K562 (cell line): ENCODE results near the gene RUVBL2. TPM values are rescaled to one million over a fixed set of nuclear protein-coding genes. Genes with fewer than 3 reads are reported as not detected.

Experiments
- CCAR2 ChIP-seq: fragments of 200-400 bp; formaldehyde crosslinking; IDR thresholded peaks from 2 replicates; pipeline ENCODE4 v1.6.1; 2017; ENCODE audit warnings: mild to moderate bottlenecking, low read depth, low read length
- CHD1 ChIP-seq: fragments of 200-600 bp; sonication (generic); IDR thresholded peaks from one replicate; pipeline ENCODE4 v1.6.1; 2012; ENCODE audit warnings: mild to moderate bottlenecking, moderate library complexity, low read length, inconsistent platforms
- DNMT1 ChIP-seq: fragments of 450-650 bp; IDR thresholded peaks from 2 replicates; pipeline ENCODE4 v1.6.1; 2016; ENCODE audit warnings: antibody characterized with exemption, mild to moderate bottlenecking
- GABPB2 ChIP-seq: fragments of 250-450 bp; sonication (Bioruptor Pico); conservative IDR thresholded peaks from 2 replicates; pipeline ENCODE4 v1.5.1; 2021; ENCODE audit warnings: mild to moderate bottlenecking
- GTF2F1 ChIP-seq: IDR thresholded peaks from 2 replicates; pipeline ENCODE4 v1.6.1; 2011; ENCODE audit warnings: low read depth, low read length, improper control_type of control experiment
- HMG20B ChIP-seq: fragments of 250-450 bp; sonication (Bioruptor Pico); IDR thresholded peaks from 2 replicates; pipeline ENCODE4 v1.5.0; 2021; ENCODE audit warnings: mild to moderate bottlenecking
- HNRNPK ChIP-seq: fragments of 200-400 bp; formaldehyde crosslinking; IDR thresholded peaks from one replicate; pipeline ENCODE4 v1.6.1; 2018; ENCODE audit warnings: mild to moderate bottlenecking, low read depth, low read length; ENCODE audit not compliant: poor library complexity, severe bottlenecking
- SAP30 ChIP-seq: fragments of 200-600 bp; sonication (generic); IDR thresholded peaks from 2 replicates; pipeline ENCODE4 v1.6.1; 2012; ENCODE audit warnings: borderline replicate concordance, low read depth, mild to moderate bottlenecking, moderate library complexity, low read length, control low read depth, inconsistent platforms; ENCODE audit not compliant: insufficient read depth, poor library complexity, severe bottlenecking
- ZNF212 ChIP-seq: fragments of 450-650 bp; formaldehyde crosslinking; IDR thresholded peaks from 2 replicates; pipeline ENCODE4 v1.4.0; 2020; ENCODE audit warnings: mild to moderate bottlenecking
- ZNF57 ChIP-seq: fragments of 450-650 bp; formaldehyde crosslinking; IDR thresholded peaks from 2 replicates; pipeline ENCODE4 v1.4.0; 2020; ENCODE audit warnings: mild to moderate bottlenecking, moderate library complexity
- polyA plus RNA-seq, 8 experiments: library from polyadenylated mRNA; depleted of rRNA in 4 of 8; stranded (reverse) in 5 of 8; unstranded in 3 of 8; fragments of >200 nt; fragmentation: Nextera tagmentation in 2 of 8; fragmentation: Illumina TruSeq in 1 of 8; extraction: Ambion mirVana in 2 of 8; extraction: Trizol in 1 of 8; gene quantifications; 2 replicates each; pipeline versions ENCODE4 v1.2.1 to v1.2.3, GENCODE V29; 2011 to 2014; ENCODE audit warnings: inconsistent platforms in 1 of 8, missing spikeins in 1 of 8
- total RNA-seq, 7 experiments: library from RNA; depleted of rRNA in 6 of 7; stranded (reverse); fragments of >200 nt in 6 of 7; fragmentation: Illumina TruSeq in 2 of 7; extraction: Trizol in 2 of 7; gene quantifications; 2 replicates each; pipeline versions ENCODE4 v1.2.1 to v1.2.3, GENCODE V29; 2011 to 2021; ENCODE audit warnings: low replicate concordance in 1 of 7
- TF ChIP-seq, protein P1 (sequence below): fragments of 250-450 bp; sonication (Bioruptor Pico); IDR thresholded peaks from 2 replicates; pipeline ENCODE4 v1.6.1; 2021; ENCODE audit warnings: mild to moderate bottlenecking
- TF ChIP-seq, protein P2 (sequence below): sonication (generic); formaldehyde crosslinking; IDR thresholded peaks from 2 replicates; pipeline ENCODE4 v1.9.0; 2022; ENCODE audit warnings: mild to moderate bottlenecking, missing genetic modification reagents
- TF ChIP-seq, protein P3 (sequence below): sonication (generic); formaldehyde crosslinking; IDR thresholded peaks from 2 replicates; pipeline ENCODE4 v1.8.0; 2022; ENCODE audit warnings: missing genetic modification reagents, mild to moderate bottlenecking, moderate library complexity, borderline replicate concordance
- TF ChIP-seq, protein P4 (sequence below): fragments of 450-650 bp; IDR thresholded peaks from 2 replicates; pipeline ENCODE4 v1.6.1; 2016; ENCODE audit warnings: low read depth

RUVBL2 gene
- total and polyA plus RNA-seq, 9 of the 15 experiments (the other 6 are each of a cell fraction or from before 2014, with no cell fraction given), result 71.4 to 453 (median 237) TPM

DNA sequence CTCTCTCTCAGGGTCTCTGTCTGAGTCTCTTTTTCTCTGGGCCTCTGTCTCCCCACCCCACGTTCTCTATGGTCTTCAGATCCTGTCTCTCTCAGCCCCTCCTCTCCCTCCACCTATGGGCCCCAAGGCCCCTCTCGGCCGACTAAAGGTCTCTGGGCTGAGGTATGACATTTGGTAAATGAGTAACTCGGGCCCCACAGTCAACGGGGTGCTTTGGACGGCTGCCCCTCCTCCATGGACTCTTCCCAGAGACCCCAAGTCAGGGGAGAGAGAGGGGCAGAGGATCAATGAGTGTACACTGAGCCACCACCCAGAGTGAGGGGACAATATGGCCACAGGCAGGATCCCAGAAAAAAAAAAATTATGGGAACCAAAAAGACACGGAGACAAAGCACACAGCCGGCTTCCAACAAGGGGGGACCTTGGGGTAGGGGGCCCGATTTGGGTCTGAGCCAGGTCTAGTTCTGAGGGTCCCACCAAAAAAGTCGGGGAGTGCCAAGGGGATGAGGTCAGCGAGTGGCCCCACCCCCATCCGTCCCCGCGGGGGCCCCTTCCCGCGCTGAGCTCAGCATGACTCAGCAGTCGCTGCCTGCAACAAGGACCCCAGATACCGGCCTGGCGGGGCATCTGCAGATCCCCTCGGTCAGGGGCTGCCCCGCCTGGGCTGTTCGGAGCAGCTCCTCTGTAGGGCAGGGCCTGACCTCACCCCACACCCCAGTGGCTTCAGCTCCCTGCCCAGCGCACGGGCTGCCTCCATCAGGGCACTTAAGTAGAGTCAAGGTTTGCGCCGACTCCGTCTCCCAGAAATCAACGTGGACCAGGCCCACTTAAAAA, 30.1 kb upstream of the RUVBL2 start (continued):
- TF ChIP-seq, protein P1, sequence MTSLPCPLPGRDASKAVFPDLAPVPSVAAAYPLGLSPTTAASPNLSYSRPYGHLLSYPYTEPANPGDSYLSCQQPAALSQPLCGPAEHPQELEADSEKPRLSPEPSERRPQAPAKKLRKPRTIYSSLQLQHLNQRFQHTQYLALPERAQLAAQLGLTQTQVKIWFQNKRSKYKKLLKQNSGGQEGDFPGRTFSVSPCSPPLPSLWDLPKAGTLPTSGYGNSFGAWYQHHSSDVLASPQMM (CRISPR knock-in tag), result no peak
- TF ChIP-seq, protein P2, sequence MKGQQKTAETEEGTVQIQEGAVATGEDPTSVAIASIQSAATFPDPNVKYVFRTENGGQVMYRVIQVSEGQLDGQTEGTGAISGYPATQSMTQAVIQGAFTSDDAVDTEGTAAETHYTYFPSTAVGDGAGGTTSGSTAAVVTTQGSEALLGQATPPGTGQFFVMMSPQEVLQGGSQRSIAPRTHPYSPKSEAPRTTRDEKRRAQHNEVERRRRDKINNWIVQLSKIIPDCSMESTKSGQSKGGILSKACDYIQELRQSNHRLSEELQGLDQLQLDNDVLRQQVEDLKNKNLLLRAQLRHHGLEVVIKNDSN (CRISPR knock-in tag), result no peak; the same call in 1 of the 2 replicates
- 0 out of 2 replicates have a peak, but pooled peaks have one; percentile 94 for TF ChIP-seq CCAR2
- TF ChIP-seq ZNF57 (CRISPR knock-in tag), result no peak
- peak; percentile 75; the same call in 1 of the 2 replicates for TF ChIP-seq GTF2F1
- TF ChIP-seq GABPB2 (CRISPR knock-in tag), result no peak
- TF ChIP-seq, protein P3, sequence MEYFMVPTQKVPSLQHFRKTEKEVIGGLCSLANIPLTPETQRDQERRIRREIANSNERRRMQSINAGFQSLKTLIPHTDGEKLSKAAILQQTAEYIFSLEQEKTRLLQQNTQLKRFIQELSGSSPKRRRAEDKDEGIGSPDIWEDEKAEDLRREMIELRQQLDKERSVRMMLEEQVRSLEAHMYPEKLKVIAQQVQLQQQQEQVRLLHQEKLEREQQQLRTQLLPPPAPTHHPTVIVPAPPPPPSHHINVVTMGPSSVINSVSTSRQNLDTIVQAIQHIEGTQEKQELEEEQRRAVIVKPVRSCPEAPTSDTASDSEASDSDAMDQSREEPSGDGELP (CRISPR knock-in tag), result peak; percentile 77
- no peak for TF ChIP-seq SAP30
- no peak for TF ChIP-seq HMG20B (CRISPR knock-in tag)
- no peak for TF ChIP-seq CHD1
- TF ChIP-seq DNMT1, result no peak; the same call in 1 of the 2 replicates
- 0 out of 2 replicates have a peak, but pooled peaks have one; percentile 53 for TF ChIP-seq ZNF212
- TF ChIP-seq, protein P4, sequence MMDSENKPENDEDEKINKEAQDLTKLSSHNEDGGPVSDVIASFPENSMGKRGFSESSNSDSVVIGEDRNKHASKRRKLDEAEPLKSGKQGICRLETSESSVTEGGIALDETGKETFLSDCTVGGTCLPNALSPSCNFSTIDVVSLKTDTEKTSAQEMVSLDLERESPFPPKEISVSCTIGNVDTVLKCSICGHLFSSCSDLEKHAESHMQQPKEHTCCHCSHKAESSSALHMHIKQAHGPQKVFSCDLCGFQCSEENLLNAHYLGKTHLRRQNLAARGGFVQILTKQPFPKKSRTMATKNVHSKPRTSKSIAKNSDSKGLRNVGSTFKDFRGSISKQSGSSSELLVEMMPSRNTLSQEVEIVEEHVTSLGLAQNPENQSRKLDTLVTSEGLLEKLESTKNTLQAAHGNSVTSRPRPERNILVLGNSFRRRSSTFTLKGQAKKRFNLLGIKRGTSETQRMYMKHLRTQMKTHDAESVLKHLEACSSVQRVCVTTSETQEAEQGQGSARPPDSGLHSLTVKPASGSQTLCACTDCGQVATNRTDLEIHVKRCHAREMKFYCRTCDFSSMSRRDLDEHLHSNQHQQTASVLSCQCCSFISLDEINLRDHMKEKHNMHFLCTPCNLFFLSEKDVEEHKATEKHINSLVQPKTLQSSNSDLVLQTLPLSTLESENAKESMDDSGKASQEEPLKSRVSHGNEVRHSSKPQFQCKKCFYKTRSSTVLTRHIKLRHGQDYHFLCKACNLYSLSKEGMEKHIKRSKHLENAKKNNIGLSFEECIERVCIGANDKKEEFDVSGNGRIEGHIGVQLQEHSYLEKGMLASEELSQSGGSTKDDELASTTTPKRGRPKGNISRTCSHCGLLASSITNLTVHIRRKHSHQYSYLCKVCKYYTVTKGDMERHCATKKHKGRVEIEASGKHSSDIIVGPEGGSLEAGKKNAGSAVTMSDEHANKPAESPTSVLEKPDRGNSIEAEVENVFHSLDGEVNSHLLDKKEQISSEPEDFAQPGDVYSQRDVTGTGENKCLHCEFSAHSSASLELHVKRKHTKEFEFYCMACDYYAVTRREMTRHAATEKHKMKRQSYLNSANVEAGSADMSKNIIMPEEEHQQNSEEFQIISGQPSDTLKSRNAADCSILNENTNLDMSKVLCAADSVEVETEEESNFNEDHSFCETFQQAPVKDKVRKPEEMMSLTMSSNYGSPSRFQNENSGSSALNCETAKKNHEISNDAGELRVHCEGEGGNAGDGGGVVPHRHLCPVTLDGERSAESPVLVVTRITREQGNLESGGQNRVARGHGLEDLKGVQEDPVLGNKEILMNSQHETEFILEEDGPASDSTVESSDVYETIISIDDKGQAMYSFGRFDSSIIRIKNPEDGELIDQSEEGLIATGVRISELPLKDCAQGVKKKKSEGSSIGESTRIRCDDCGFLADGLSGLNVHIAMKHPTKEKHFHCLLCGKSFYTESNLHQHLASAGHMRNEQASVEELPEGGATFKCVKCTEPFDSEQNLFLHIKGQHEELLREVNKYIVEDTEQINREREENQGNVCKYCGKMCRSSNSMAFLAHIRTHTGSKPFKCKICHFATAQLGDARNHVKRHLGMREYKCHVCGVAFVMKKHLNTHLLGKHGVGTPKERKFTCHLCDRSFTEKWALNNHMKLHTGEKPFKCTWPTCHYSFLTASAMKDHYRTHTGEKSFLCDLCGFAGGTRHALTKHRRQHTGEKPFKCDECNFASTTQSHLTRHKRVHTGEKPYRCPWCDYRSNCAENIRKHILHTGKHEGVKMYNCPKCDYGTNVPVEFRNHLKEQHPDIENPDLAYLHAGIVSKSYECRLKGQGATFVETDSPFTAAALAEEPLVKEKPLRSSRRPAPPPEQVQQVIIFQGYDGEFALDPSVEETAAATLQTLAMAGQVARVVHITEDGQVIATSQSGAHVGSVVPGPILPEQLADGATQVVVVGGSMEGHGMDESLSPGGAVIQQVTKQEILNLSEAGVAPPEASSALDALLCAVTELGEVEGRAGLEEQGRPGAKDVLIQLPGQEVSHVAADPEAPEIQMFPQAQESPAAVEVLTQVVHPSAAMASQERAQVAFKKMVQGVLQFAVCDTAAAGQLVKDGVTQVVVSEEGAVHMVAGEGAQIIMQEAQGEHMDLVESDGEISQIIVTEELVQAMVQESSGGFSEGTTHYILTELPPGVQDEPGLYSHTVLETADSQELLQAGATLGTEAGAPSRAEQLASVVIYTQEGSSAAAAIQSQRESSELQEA, result no peak
- TF ChIP-seq HNRNPK, result no peak
